HEK293 (cell line): Measurements from ENCODE around the gene ATP10D.

Source experiments
- CTCF ChIA-PET: fragments of 350-600 bp; formaldehyde crosslinking; extraction: SDS; loops from one replicate; lab custom pipeline; 2021; ENCODE audit warnings: antibody characterized with exemption; lab: Yijun Ruan, JAX
- POLR2A ChIA-PET: fragments of 300-600 bp; formaldehyde crosslinking; extraction: SDS; loops from one replicate; lab custom pipeline; 2020; ENCODE audit warnings: antibody characterized with exemption, inconsistent platforms; lab: Yijun Ruan, JAX
- H3K27ac ChIP-seq: fragments of 200-500 bp; sonication (Bioruptor generic); 2 replicates; pipeline ENCODE4 v1.5.1; 2014; ENCODE audit warnings: low read depth, low read length, control low read depth, inconsistent platforms; ENCODE audit errors: extremely low read depth
- H3K36me3 ChIP-seq, 2 experiments: fragments of 200-500 bp in 1 of 2; sonication (Bioruptor generic) in 1 of 2; 1 replicate in 1 of 2; 2 replicates in 1 of 2; pipeline ENCODE4 v1.5.1; 2014 to 2017; ENCODE audit warnings: inconsistent platforms in 2 of 2, low read length in 2 of 2; ENCODE audit not compliant: control insufficient read depth in 2 of 2, insufficient read depth in 1 of 2
- H3K4me1 ChIP-seq: fragments of 200-500 bp; sonication (Bioruptor generic); 2 replicates; pipeline ENCODE4 v1.5.1; 2014; ENCODE audit warnings: mild to moderate bottlenecking, low read length, inconsistent platforms; ENCODE audit not compliant: control insufficient read depth, insufficient read depth
- H3K4me3 ChIP-seq: 2 replicates; pipeline ENCODE4 v1.5.1; 2011; ENCODE audit warnings: low read depth, mild to moderate bottlenecking, control low read depth, low read length, moderate library complexity
- H3K9me3 ChIP-seq: fragments of 200-500 bp; sonication (Bioruptor generic); 2 replicates; pipeline ENCODE4 v1.5.1; 2014; ENCODE audit warnings: low read depth, low read length, inconsistent platforms; ENCODE audit not compliant: control insufficient read depth, insufficient read depth
- BCL11B ChIP-seq: fragments of 450-650 bp; formaldehyde crosslinking; IDR thresholded peaks from 2 replicates; pipeline ENCODE4 v1.5.1; 2016; ENCODE audit warnings: low read depth, missing biosample characterization, missing genetic modification characterization
- OVOL3 ChIP-seq: fragments of 450-650 bp; formaldehyde crosslinking; IDR thresholded peaks from 2 replicates; pipeline ENCODE4 v1.5.1; 2016; ENCODE audit warnings: missing biosample characterization, missing genetic modification characterization
- PRDM4 ChIP-seq: fragments of 450-650 bp; formaldehyde crosslinking; IDR thresholded peaks from 2 replicates; pipeline ENCODE4 v1.5.1; 2017; ENCODE audit warnings: missing biosample characterization, missing genetic modification characterization
- ZBTB8A ChIP-seq: fragments of 450-650 bp; formaldehyde crosslinking; IDR thresholded peaks from 2 replicates; pipeline ENCODE4 v1.5.1; 2016; ENCODE audit warnings: missing biosample characterization, missing genetic modification characterization
- ZNF114 ChIP-seq: fragments of 450-650 bp; formaldehyde crosslinking; IDR thresholded peaks from 2 replicates; pipeline ENCODE4 v1.5.0; 2017; ENCODE audit warnings: missing biosample characterization, missing genetic modification characterization
- ZNF148 ChIP-seq: fragments of 450-650 bp; formaldehyde crosslinking; IDR thresholded peaks from 2 replicates; pipeline ENCODE4 v1.5.0; 2017; ENCODE audit warnings: missing biosample characterization, missing genetic modification characterization, borderline replicate concordance
- ZNF223 ChIP-seq: fragments of 450-650 bp; formaldehyde crosslinking; IDR thresholded peaks from 2 replicates; pipeline ENCODE4 v1.5.1; 2016; ENCODE audit warnings: missing biosample characterization, missing genetic modification characterization
- ZNF23 ChIP-seq: fragments of 450-650 bp; formaldehyde crosslinking; IDR thresholded peaks from 2 replicates; pipeline ENCODE4 v1.5.1; 2016; ENCODE audit warnings: missing biosample characterization, missing genetic modification characterization, borderline replicate concordance
- ZNF266 ChIP-seq: fragments of 450-650 bp; formaldehyde crosslinking; IDR thresholded peaks from 2 replicates; pipeline ENCODE4 v1.5.1; 2016; ENCODE audit warnings: missing biosample characterization, missing genetic modification characterization, low read depth
- ZNF354C ChIP-seq: fragments of 450-650 bp; formaldehyde crosslinking; IDR thresholded peaks from 2 replicates; pipeline ENCODE4 v1.5.1; 2016; ENCODE audit warnings: missing biosample characterization, missing genetic modification characterization, low read depth, borderline replicate concordance
- ZNF37A ChIP-seq: fragments of 450-650 bp; IDR thresholded peaks from 2 replicates; pipeline ENCODE4 v1.5.1; 2018; ENCODE audit warnings: missing biosample characterization, missing genetic modification characterization
- ZNF513 ChIP-seq: fragments of 450-650 bp; IDR thresholded peaks from 2 replicates; pipeline ENCODE4 v1.5.1; 2018; ENCODE audit warnings: missing biosample characterization, missing genetic modification characterization
- ZNF549 ChIP-seq: fragments of 450-650 bp; IDR thresholded peaks from 2 replicates; pipeline ENCODE4 v1.5.1; 2018; ENCODE audit warnings: missing biosample characterization, missing genetic modification characterization, mild to moderate bottlenecking, inconsistent platforms, moderate library complexity
- ZNF639 ChIP-seq: fragments of 450-650 bp; formaldehyde crosslinking; IDR thresholded peaks from 2 replicates; pipeline ENCODE4 v1.5.1; 2016; ENCODE audit warnings: missing biosample characterization, missing genetic modification characterization
- ZNF654 ChIP-seq: fragments of 450-650 bp; formaldehyde crosslinking; IDR thresholded peaks from 2 replicates; pipeline ENCODE4 v1.5.1; 2016; ENCODE audit warnings: low read depth, missing biosample characterization, missing genetic modification characterization
- ZNF707 ChIP-seq: fragments of 450-650 bp; formaldehyde crosslinking; IDR thresholded peaks from 2 replicates; pipeline ENCODE4 v1.5.1; 2016; ENCODE audit warnings: missing biosample characterization, missing genetic modification characterization

ATP10D gene

GRCh38 chr4:47478804-47479203 is 6.3 kb upstream of the ATP10D start:
- POLR2A ChIA-PET, result no interaction called here
- TF ChIP-seq OVOL3 (tag by site-specific recombination) (no peak), ZNF37A (tag by site-specific recombination) (no peak), ZNF23 (no peak)
- TF ChIP-seq, all 188 proteins: peak for 0
- no peak overlapping the region for H3K27ac ChIP-seq
- no peaks in the 10 kb centered on the region for H3K4me1 ChIP-seq
- H3K36me3 ChIP-seq, result no peaks in the 10 kb centered on the region
- CTCF ChIA-PET, result no interaction called here
- H3K9me3 ChIP-seq, result no peaks in the 10 kb centered on the region
- no peak overlapping the region for H3K4me3 ChIP-seq

- Histone ChIP-seq H3K4me3 (no peak overlapping the region), H3K36me3 (no peaks in the 10 kb centered on the region), H3K27ac (no peak overlapping the region), H3K9me3 (no peaks in the 10 kb centered on the region), H3K4me1 (no peaks in the 10 kb centered on the region)
- TF ChIP-seq ZNF223 (tag by site-specific recombination) (no peak), ZNF513 (tag by site-specific recombination) (peak; percentile 88)
- ChIA-PET CTCF (no interaction called here), POLR2A (no interaction called here)
Measured at GRCh38 chr4:47482326-47482725, 2.7 kb upstream of the ATP10D start.

GRCh38 chr4:47483745-47484144 is 1.3 kb upstream of the ATP10D start:
- no peak overlapping the region for H3K27ac ChIP-seq
- H3K36me3 ChIP-seq, result no peaks in the 10 kb centered on the region
- CTCF ChIA-PET, result interaction anchor here (0.7 to 1.2 kb wide), 2 partner anchors 10 to 80 kb away, joined by 3 to 4 read pairs; no protein-coding TSS in a partner anchor

More at GRCh38 chr4:47483745-47484144, 1.3 kb upstream of the ATP10D start:
- H3K4me3 ChIP-seq, result no peak overlapping the region
- no peaks in the 10 kb centered on the region for H3K4me1 ChIP-seq
- no peaks in the 10 kb centered on the region for H3K9me3 ChIP-seq
- POLR2A ChIA-PET, result interaction anchor here (0.7 kb wide), 1 partner anchor 20 kb away, joined by 4 read pairs; the partner anchor contains the start of gene COMMD8
- TF ChIP-seq ZNF549 (tag by site-specific recombination), result no peak
- TF ChIP-seq ZBTB8A (tag by site-specific recombination), result no peak
- no peak for TF ChIP-seq PRDM4 (tag by site-specific recombination)
- no peak for TF ChIP-seq ZNF148 (tag by site-specific recombination)
- TF ChIP-seq ZNF354C, result no peak
- no peak for TF ChIP-seq ZNF707 (tag by site-specific recombination)
- TF ChIP-seq ZNF654 (tag by site-specific recombination), result no peak
- TF ChIP-seq ZNF266 (tag by site-specific recombination), result no peak
- no peak for TF ChIP-seq ZNF639
- no peak for TF ChIP-seq BCL11B (tag by site-specific recombination)
- no peak for TF ChIP-seq ZNF114
